ENCODE results near the gene MEOX2.

GRCh38 chr7:15686957-15687545, 568 bp upstream of the MEOX2 start:
- TF ChIP-seq EZH2 (IDR thresholded peaks at IDR 0.05; ENCODE audit: insufficient read depth, poor library complexity, severe bottlenecking) (peak; percentile 80), EZH2phosphoT487 (IDR thresholded peaks at IDR 0.05; ENCODE audit: insufficient read depth, low read depth) (0 out of 2 replicates have a peak, but pooled peaks have one; percentile 19)
